Retina (tissue), 1 donor: ENCODE data around the gene ZNF516.

Experiments
- DNase-seq: peaks from one replicate; pipeline ENCODE4 v3.0.0-alpha.2; 2016

The ZNF516 gene

GRCh38 chr18:76392349-76392748, 102.7 kb downstream of the ZNF516 start:
- DNase-seq, result no peak

- no peak for DNase-seq
These were observed 103.3 kb downstream of the ZNF516 start for GRCh38 chr18:76391746-76392145.

- no peak for DNase-seq
These were observed 104.0 kb downstream of the ZNF516 start for GRCh38 chr18:76391038-76391437.

- DNase-seq, result no peak
These were observed 104.5 kb downstream of the ZNF516 start for GRCh38 chr18:76390452-76391035.

GRCh38 chr18:76389716-76390115, 105.3 kb downstream of the ZNF516 start:
- no peak for DNase-seq

GRCh38 chr18:76388891-76389423, 106.1 kb downstream of the ZNF516 start:
- no peak for DNase-seq

- no peak for DNase-seq
These were observed 106.8 kb downstream of the ZNF516 start for GRCh38 chr18:76388261-76388660.

- DNase-seq, result no peak
These were observed 107.4 kb downstream of the ZNF516 start for GRCh38 chr18:76387608-76388007.

GRCh38 chr18:76386886-76387285, 108.2 kb downstream of the ZNF516 start:
- no peak for DNase-seq

GRCh38 chr18:76386071-76386470, 109.0 kb downstream of the ZNF516 start:
- DNase-seq, result no peak

GRCh38 chr18:76385681-76385975, 109.4 kb downstream of the ZNF516 start:
- no peak for DNase-seq

GRCh38 chr18:76384861-76385680, 110.0 kb downstream of the ZNF516 start:
- no peak for DNase-seq

- no peak for DNase-seq
These were observed 110.8 kb downstream of the ZNF516 start for GRCh38 chr18:76384114-76384790.

GRCh38 chr18:76383636-76384035, 111.4 kb downstream of the ZNF516 start:
- no peak for DNase-seq

- no peak for DNase-seq
These were observed 112.8 kb downstream of the ZNF516 start for GRCh38 chr18:76382275-76382674.

GRCh38 chr18:76380791-76381405, 114.1 kb downstream of the ZNF516 start:
- DNase-seq, result no peak

- DNase-seq, result no peak
These were observed 114.8 kb downstream of the ZNF516 start for GRCh38 chr18:76380127-76380729.

GRCh38 chr18:76379226-76380126, 115.6 kb downstream of the ZNF516 start:
- DNase-seq, result no peak

GRCh38 chr18:76378526-76379215, 116.4 kb downstream of the ZNF516 start:
- no peak for DNase-seq

GRCh38 chr18:76377359-76377756, 117.7 kb downstream of the ZNF516 start:
- DNase-seq, result no peak

- DNase-seq, result no peak
These were observed 118.2 kb downstream of the ZNF516 start for GRCh38 chr18:76376668-76377358.
